Lower leg skin (tissue), 3 donors: ENCODE data around the gene PRSS1.

ENCODE experiments used
- CTCF ChIP-seq, 3 donors: fragments of 450-650 bp; IDR thresholded peaks; one replicate each; pipeline ENCODE4 v1.5.1; 2016; ENCODE audit warnings: antibody characterized with exemption in 3 of 3, mild to moderate bottlenecking in 3 of 3, moderate library complexity in 2 of 3
- POLR2A ChIP-seq, 2 donors: fragments of 450-650 bp; IDR thresholded peaks; one replicate each; pipeline ENCODE4 v1.6.1; 2016 to 2017; ENCODE audit warnings: antibody characterized with exemption in 2 of 2, mild to moderate bottlenecking in 1 of 2, moderate library complexity in 1 of 2

- TF ChIP-seq CTCF (IDR thresholded peaks at IDR 0.05) (no peak), POLR2A (IDR thresholded peaks at IDR 0.05) (no peak)
Observed at GRCh38 chr7:142800699-142801260, 51.5 kb downstream of the PRSS1 start.
